Liver (tissue), 9 donors: ENCODE results near the gene SLC35G2. TPM values are rescaled to one million over a fixed set of nuclear protein-coding genes. Genes with fewer than 3 reads are reported as not detected.
"Not testable (repeated sequence)": the region's sequence is repeated elsewhere in the genome, so short reads cannot be mapped to it uniquely, and the experiment has no call there.

ENCODE experiments used
- DNase-seq: peaks from one replicate; pipeline ENCODE4 v3.0.0-alpha.2; 2017; ENCODE audit warnings: low spot score
- H3K27ac ChIP-seq, 2 donors: one replicate each; pipeline ENCODE4 v1.7.0; 2013; ENCODE audit warnings: inconsistent platforms in 2 of 2, low read length in 2 of 2, control low read depth in 1 of 2, low read depth in 1 of 2, mild to moderate bottlenecking in 1 of 2
- H3K27me3 ChIP-seq, 4 donors: one replicate each; pipeline versions ENCODE4 v1.6.1 to v1.7.0; 2013; ENCODE audit warnings: low read length in 3 of 4, inconsistent platforms in 1 of 4, mild to moderate bottlenecking in 1 of 4, moderate library complexity in 1 of 4; ENCODE audit not compliant: control insufficient read depth in 4 of 4, insufficient read depth in 4 of 4
- H3K36me3 ChIP-seq, 4 donors: one replicate each; pipeline versions ENCODE4 v1.6.1 to v1.7.0; 2013; ENCODE audit warnings: low read length in 3 of 4, mild to moderate bottlenecking in 3 of 4, low read depth in 1 of 4, moderate library complexity in 1 of 4; ENCODE audit not compliant: control insufficient read depth in 4 of 4, insufficient read depth in 3 of 4
- H3K4me1 ChIP-seq, 4 donors: one replicate each; pipeline versions ENCODE4 v1.6.1 to v1.7.0; 2013; ENCODE audit warnings: low read length in 3 of 4, mild to moderate bottlenecking in 3 of 4, moderate library complexity in 1 of 4; ENCODE audit not compliant: control insufficient read depth in 4 of 4, insufficient read depth in 4 of 4
- H3K4me3 ChIP-seq, 3 donors: one replicate each; pipeline versions ENCODE4 v1.6.1 to v1.7.0; 2013; ENCODE audit warnings: low read length in 3 of 3, control low read depth in 1 of 3, low read depth in 1 of 3, mild to moderate bottlenecking in 1 of 3
- H3K9ac ChIP-seq, 2 donors: one replicate each; pipeline ENCODE4 v1.7.0; 2013; ENCODE audit warnings: low read length in 2 of 2, mild to moderate bottlenecking in 2 of 2, moderate library complexity in 2 of 2, control low read depth in 1 of 2, low read depth in 1 of 2
- H3K9me3 ChIP-seq, 4 donors: one replicate each; pipeline versions ENCODE4 v1.6.1 to v1.7.0; 2013; ENCODE audit warnings: low read length in 3 of 4; ENCODE audit not compliant: control insufficient read depth in 4 of 4
- EGR1 ChIP-seq, 2 donors: IDR thresholded peaks; 2 replicates each; pipeline ENCODE4 v1.6.1; 2016 to 2018; ENCODE audit warnings: antibody characterized with exemption in 2 of 2, low read depth in 2 of 2
- FOXA1 ChIP-seq: IDR thresholded peaks from 2 replicates; pipeline ENCODE4 v1.6.1; 2016; ENCODE audit warnings: antibody characterized with exemption
- FOXA2 ChIP-seq: IDR thresholded peaks from 2 replicates; pipeline ENCODE4 v1.6.1; 2016; ENCODE audit warnings: antibody characterized with exemption
- GABPA ChIP-seq, 2 donors: IDR thresholded peaks in 1 of 2; conservative IDR thresholded peaks in 1 of 2; 2 replicates each; pipeline ENCODE4 v1.6.1; 2016; ENCODE audit warnings: antibody characterized with exemption in 2 of 2, mild to moderate bottlenecking in 1 of 2, moderate library complexity in 1 of 2
- HNF4A ChIP-seq, 2 donors: conservative IDR thresholded peaks; 2 replicates each; pipeline ENCODE4 v1.6.1; 2016; ENCODE audit warnings: antibody characterized with exemption in 2 of 2, mild to moderate bottlenecking in 2 of 2
- NR2F2 ChIP-seq: IDR thresholded peaks from 2 replicates; pipeline ENCODE4 v1.6.1; 2016; ENCODE audit warnings: antibody characterized with exemption
- RAD21 ChIP-seq, 2 donors: IDR thresholded peaks; 2 replicates each; pipeline ENCODE4 v1.6.1; 2016; ENCODE audit warnings: antibody characterized with exemption in 2 of 2, mild to moderate bottlenecking in 2 of 2
- RXRA ChIP-seq, 2 donors: IDR thresholded peaks; 2 replicates each; pipeline ENCODE4 v1.6.1; 2017 to 2018; ENCODE audit warnings: antibody characterized with exemption in 2 of 2, mild to moderate bottlenecking in 1 of 2
- SP1 ChIP-seq: IDR thresholded peaks from 2 replicates; pipeline ENCODE4 v1.6.1; 2018; ENCODE audit warnings: antibody characterized with exemption, mild to moderate bottlenecking
- YY1 ChIP-seq: IDR thresholded peaks from 2 replicates; pipeline ENCODE4 v1.6.1; 2016; ENCODE audit warnings: antibody characterized with exemption, mild to moderate bottlenecking
- WGBS: extraction: QIAGEN DNeasy Blood & Tissue Kit; methylation state at CpG from one replicate; pipeline ENCODE4 v1.1.7; 2013; 5-methylcytosine and 5-hydroxymethylcytosine counted together
- polyA plus RNA-seq, 2 donors: library from polyadenylated mRNA; stranded (reverse) in 1 of 2; unstranded in 1 of 2; fragments of 200-250 nt in 1 of 2; fragments of >200 nt in 1 of 2; fragmentation: Nextera tagmentation in 1 of 2; extraction: Ambion mirVana in 1 of 2; gene quantifications; one replicate each; pipeline versions ENCODE4 v1.2.1 to v1.2.3, GENCODE V29; 2013 to 2015
- total RNA-seq, 2 donors: library from RNA; depleted of rRNA; stranded (reverse); fragments of >200 nt; gene quantifications; one replicate each; pipeline ENCODE4 v1.2.3, GENCODE V29; 2014
- TF ChIP-seq, protein P1 (sequence below): fragments of 150-350 bp; IDR thresholded peaks from 2 replicates; pipeline ENCODE4 v1.5.1; 2017; ENCODE audit warnings: improper control_type of control experiment, low read depth, low read length; ENCODE audit not compliant: missing input control
- TF ChIP-seq, protein P2 (sequence below): IDR thresholded peaks from 2 replicates; pipeline ENCODE4 v1.6.1; 2016; ENCODE audit warnings: antibody characterized with exemption
- TF ChIP-seq, protein P3 (sequence below): IDR thresholded peaks from 2 replicates; pipeline ENCODE4 v1.6.1; 2016; ENCODE audit warnings: antibody characterized with exemption
- TF ChIP-seq, protein P4 (sequence below): IDR thresholded peaks from 2 replicates; pipeline ENCODE4 v1.6.1; 2016; ENCODE audit warnings: antibody characterized with exemption, mild to moderate bottlenecking
- donor health status: healthy.
- donor health status: healthy.
- donor health status: healthy.
- donor health status: healthy.
- donor health status: healthy.

Gene SLC35G2
- total and polyA plus RNA-seq, 4 donors: 0.51 to 1.2 (median 0.72) TPM

DNA sequence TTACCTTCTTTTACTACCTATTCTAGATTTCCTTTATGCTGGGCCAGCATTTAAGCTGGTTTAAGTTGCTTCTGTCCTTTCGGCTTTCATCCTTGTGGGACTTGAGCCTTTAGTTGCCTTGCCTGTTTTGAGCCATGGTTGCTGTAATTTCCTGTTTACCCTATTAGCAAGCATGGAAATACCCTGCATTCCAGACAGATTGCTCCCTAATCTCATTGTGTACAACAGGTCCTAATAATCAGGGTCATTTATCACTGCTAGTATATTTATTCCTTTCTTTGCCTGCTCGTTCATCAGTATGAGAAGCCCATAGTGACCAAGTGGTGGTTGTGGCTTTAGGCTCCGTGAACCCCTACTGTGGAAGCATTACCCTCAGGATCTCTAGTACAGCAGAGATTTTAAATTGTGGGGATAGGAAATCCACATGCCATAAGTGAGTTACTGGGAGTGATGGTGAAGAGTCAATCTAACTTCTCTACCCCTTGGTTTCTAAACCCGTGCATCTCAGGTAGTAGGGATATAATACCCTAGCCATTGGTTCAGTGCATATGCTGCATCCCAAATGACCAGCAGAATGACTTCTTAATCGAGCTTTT lies 75.0 kb downstream of the SLC35G2 start (continued):
- TF ChIP-seq, protein P1, sequence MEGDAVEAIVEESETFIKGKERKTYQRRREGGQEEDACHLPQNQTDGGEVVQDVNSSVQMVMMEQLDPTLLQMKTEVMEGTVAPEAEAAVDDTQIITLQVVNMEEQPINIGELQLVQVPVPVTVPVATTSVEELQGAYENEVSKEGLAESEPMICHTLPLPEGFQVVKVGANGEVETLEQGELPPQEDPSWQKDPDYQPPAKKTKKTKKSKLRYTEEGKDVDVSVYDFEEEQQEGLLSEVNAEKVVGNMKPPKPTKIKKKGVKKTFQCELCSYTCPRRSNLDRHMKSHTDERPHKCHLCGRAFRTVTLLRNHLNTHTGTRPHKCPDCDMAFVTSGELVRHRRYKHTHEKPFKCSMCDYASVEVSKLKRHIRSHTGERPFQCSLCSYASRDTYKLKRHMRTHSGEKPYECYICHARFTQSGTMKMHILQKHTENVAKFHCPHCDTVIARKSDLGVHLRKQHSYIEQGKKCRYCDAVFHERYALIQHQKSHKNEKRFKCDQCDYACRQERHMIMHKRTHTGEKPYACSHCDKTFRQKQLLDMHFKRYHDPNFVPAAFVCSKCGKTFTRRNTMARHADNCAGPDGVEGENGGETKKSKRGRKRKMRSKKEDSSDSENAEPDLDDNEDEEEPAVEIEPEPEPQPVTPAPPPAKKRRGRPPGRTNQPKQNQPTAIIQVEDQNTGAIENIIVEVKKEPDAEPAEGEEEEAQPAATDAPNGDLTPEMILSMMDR: no peak

- not testable (repeated sequence) for H3K27ac ChIP-seq, H3K4me1 ChIP-seq, H3K9ac ChIP-seq, DNase-seq, H3K9me3 ChIP-seq, H3K27me3 ChIP-seq, H3K36me3 ChIP-seq, H3K4me3 ChIP-seq
- 90% methylated on average over 1 of the region's 1 CpG for WGBS
These were observed 78.2 kb downstream of the SLC35G2 start for GRCh38 chr3:136897171-136897570.

DNA sequence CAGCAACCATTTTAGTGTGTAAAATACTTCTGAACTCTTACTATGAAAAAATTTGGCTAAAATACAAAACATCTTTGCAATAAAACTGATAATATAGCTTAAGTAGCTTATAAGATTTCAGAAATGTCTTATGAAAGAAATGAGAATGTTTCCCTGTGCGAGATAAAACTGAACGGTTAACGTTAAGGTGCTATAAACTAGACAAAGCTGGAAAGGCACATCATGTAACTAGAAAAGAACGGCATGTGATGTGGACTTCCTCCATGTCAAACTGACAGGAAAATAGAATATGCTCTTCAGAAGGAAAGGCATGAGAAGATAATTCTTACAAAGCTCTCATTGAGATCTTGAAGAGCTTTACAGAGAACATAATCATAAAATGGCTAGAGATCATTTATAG lies 79.6 kb downstream of the SLC35G2 start:
- no peak overlapping the region for H3K9ac ChIP-seq
- WGBS: 73% methylated on average over 4 of the region's 4 CpGs
- no peak overlapping the region for H3K4me3 ChIP-seq
- no peaks in the 10 kb centered on the region for H3K9me3 ChIP-seq
- no peak overlapping the region for H3K27ac ChIP-seq
- H3K4me1 ChIP-seq: peaks cover 0 to 8% (median under 1%) of the 10 kb centered on the region in 4 donors
- no peaks in the 10 kb centered on the region for H3K27me3 ChIP-seq
- no peak for TF ChIP-seq SP1
- no peaks in the 10 kb centered on the region for H3K36me3 ChIP-seq
- DNase-seq: no peak

DNA sequence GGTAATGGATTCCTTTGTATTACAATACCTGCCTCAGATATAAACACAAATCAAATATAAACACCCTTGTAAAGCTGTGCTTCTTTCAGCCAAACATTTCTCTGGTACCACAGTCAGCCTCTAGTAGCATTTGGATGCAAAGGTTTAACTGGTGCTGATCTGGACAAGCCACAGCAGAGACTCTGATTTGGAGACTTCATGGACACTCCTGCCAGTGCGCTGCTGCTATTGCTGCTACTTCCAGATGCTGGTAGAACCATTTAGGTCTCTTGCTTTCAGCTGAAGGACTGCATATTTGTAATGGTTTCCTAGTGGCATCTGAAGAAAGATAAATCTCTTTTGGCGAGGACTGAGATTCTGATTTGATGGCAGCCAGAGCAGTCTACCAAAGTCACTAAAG lies 80.0 kb downstream of the SLC35G2 start:
- no peak overlapping the region for H3K4me3 ChIP-seq
- no peaks in the 10 kb centered on the region for H3K27me3 ChIP-seq
- TF ChIP-seq FOXA1 (no peak), SP1 (no peak), FOXA2 (no peak)
- DNase-seq: no peak
- no peaks in the 10 kb centered on the region for H3K36me3 ChIP-seq
- H3K4me1 ChIP-seq: peaks cover 0 to 4% (median under 1%) of the 10 kb centered on the region in 4 donors
- H3K9ac ChIP-seq: no peak overlapping the region
- WGBS: 93% methylated on average over 2 of the region's 2 CpGs
- no peak overlapping the region for H3K27ac ChIP-seq
- H3K9me3 ChIP-seq: no peaks in the 10 kb centered on the region

DNA sequence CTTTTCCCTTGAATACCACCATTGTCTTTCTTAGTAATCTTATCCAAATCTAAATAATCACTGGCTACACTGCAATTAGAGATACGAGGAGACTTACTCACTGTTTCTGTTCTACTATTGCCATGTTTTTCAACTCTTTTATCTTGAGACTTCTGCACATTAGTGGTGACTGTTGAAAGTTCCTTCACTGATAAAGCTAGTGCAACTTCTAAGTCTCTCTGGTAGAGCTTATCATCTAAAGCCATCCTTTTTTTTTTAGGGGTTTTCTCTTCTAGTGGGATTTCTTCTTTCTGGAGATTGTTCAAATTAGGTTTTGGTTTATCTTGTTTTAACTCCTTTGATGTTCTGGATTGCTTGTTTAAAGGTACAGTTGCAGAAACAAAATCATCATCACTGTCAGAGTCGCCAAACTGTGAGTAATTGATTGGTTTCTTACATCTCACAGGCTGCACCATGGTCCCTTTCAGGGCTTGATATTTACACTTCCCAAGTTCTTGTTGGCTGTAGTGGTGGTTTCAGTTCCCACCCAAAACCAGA lies 80.8 kb downstream of the SLC35G2 start:
- Histone ChIP-seq H3K36me3 (no peaks in the 10 kb centered on the region), H3K4me1 (peaks cover 0 to 2% (median under 1%) of the 10 kb centered on the region in 4 donors), H3K27me3 (no peaks in the 10 kb centered on the region), H3K27ac (no peak overlapping the region), H3K4me3 (no peak overlapping the region), H3K9me3 (peaks cover 0 to 1% (median 0%) of the 10 kb centered on the region in 4 donors), H3K9ac (no peak overlapping the region)
- 80% methylated on average over 2 of the region's 2 CpGs for WGBS
- DNase-seq: no peak
- TF ChIP-seq NR2F2: no peak
- TF ChIP-seq SP1: no peak
- TF ChIP-seq FOXA2: no peak
- no peak for TF ChIP-seq GABPA (IDR thresholded peaks at IDR 0.05 in 1 of 2, conservative IDR thresholded peaks at IDR 0.05 in 1 of 2)
- TF ChIP-seq, protein P2, sequence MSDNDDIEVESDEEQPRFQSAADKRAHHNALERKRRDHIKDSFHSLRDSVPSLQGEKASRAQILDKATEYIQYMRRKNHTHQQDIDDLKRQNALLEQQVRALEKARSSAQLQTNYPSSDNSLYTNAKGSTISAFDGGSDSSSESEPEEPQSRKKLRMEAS: no peak
- TF ChIP-seq, protein P3, sequence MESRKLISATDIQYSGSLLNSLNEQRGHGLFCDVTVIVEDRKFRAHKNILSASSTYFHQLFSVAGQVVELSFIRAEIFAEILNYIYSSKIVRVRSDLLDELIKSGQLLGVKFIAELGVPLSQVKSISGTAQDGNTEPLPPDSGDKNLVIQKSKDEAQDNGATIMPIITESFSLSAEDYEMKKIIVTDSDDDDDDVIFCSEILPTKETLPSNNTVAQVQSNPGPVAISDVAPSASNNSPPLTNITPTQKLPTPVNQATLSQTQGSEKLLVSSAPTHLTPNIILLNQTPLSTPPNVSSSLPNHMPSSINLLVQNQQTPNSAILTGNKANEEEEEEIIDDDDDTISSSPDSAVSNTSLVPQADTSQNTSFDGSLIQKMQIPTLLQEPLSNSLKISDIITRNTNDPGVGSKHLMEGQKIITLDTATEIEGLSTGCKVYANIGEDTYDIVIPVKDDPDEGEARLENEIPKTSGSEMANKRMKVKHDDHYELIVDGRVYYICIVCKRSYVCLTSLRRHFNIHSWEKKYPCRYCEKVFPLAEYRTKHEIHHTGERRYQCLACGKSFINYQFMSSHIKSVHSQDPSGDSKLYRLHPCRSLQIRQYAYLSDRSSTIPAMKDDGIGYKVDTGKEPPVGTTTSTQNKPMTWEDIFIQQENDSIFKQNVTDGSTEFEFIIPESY: no peak
- no peak for TF ChIP-seq RAD21 (IDR thresholded peaks at IDR 0.05)
- TF ChIP-seq, protein P4, sequence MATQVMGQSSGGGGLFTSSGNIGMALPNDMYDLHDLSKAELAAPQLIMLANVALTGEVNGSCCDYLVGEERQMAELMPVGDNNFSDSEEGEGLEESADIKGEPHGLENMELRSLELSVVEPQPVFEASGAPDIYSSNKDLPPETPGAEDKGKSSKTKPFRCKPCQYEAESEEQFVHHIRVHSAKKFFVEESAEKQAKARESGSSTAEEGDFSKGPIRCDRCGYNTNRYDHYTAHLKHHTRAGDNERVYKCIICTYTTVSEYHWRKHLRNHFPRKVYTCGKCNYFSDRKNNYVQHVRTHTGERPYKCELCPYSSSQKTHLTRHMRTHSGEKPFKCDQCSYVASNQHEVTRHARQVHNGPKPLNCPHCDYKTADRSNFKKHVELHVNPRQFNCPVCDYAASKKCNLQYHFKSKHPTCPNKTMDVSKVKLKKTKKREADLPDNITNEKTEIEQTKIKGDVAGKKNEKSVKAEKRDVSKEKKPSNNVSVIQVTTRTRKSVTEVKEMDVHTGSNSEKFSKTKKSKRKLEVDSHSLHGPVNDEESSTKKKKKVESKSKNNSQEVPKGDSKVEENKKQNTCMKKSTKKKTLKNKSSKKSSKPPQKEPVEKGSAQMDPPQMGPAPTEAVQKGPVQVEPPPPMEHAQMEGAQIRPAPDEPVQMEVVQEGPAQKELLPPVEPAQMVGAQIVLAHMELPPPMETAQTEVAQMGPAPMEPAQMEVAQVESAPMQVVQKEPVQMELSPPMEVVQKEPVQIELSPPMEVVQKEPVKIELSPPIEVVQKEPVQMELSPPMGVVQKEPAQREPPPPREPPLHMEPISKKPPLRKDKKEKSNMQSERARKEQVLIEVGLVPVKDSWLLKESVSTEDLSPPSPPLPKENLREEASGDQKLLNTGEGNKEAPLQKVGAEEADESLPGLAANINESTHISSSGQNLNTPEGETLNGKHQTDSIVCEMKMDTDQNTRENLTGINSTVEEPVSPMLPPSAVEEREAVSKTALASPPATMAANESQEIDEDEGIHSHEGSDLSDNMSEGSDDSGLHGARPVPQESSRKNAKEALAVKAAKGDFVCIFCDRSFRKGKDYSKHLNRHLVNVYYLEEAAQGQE: no peak
- no peak for TF ChIP-seq EGR1 (IDR thresholded peaks at IDR 0.05; ENCODE audit: low read depth in 2 of 2)
- TF ChIP-seq FOXA1: no peak
- TF ChIP-seq HNF4A (conservative IDR thresholded peaks at IDR 0.05): no peak
- no peak for TF ChIP-seq RXRA (IDR thresholded peaks at IDR 0.05)
- no peak for TF ChIP-seq YY1
